NB4 (cell line): ENCODE data around the gene KSR1.

Experiments used
- CTCF ChIP-seq: IDR thresholded peaks from one replicate; pipeline ENCODE4 v1.5.1; 2012; ENCODE audit warnings: low read depth, low read length
- MAX ChIP-seq: IDR thresholded peaks from 2 replicates; pipeline ENCODE4 v1.6.1; 2011; ENCODE audit warnings: low read depth, low read length
- MYC ChIP-seq: IDR thresholded peaks from 2 replicates; pipeline ENCODE4 v1.6.1; 2011; ENCODE audit warnings: low read depth, low read length

GRCh38 chr17:27567563-27567859 lies 111.3 kb downstream of the KSR1 start:
- TF ChIP-seq CTCF (no peak), MYC (no peak), MAX (no peak)
